ENCODE data around the gene ZNF106. TPM values are rescaled to one million over a fixed set of nuclear protein-coding genes. Genes with fewer than 3 reads are reported as not detected.

ZNF106 gene
- total RNA-seq, 2 donors from 2014 or later = 42.1 to 46.2 TPM

DNA sequence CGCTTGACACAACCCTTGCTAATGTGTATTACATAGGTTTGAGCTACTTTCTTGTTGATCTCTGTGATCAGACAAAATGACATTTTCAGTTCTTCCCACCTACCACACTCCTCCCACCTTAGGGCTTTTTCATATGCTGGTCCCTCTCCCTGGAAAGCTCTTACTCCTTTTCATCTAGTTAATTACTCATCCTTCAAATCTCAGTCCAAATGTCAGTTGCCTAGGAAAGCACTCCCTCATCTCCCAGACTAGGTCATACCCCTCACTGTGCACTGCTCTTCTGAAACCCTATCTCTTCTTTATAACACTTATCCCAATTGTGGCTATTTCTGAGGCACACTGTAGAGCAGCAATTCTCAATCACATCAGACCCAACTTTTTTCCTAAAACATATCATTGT is 7.3 kb downstream of the ZNF106 start:
- no peaks in the 10 kb centered on the region for H3K27me3 Mint-ChIP-seq (ENCODE audit: insufficient read depth)
- TF ChIP-seq, protein P1, sequence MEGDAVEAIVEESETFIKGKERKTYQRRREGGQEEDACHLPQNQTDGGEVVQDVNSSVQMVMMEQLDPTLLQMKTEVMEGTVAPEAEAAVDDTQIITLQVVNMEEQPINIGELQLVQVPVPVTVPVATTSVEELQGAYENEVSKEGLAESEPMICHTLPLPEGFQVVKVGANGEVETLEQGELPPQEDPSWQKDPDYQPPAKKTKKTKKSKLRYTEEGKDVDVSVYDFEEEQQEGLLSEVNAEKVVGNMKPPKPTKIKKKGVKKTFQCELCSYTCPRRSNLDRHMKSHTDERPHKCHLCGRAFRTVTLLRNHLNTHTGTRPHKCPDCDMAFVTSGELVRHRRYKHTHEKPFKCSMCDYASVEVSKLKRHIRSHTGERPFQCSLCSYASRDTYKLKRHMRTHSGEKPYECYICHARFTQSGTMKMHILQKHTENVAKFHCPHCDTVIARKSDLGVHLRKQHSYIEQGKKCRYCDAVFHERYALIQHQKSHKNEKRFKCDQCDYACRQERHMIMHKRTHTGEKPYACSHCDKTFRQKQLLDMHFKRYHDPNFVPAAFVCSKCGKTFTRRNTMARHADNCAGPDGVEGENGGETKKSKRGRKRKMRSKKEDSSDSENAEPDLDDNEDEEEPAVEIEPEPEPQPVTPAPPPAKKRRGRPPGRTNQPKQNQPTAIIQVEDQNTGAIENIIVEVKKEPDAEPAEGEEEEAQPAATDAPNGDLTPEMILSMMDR (conservative IDR thresholded peaks at IDR 0.05) = no peak
- peaks cover 5% of the 10 kb centered on the region for H3K36me3 Mint-ChIP-seq (ENCODE audit: low read depth)
- peak overlapping the region; percentile 8 for H3K27ac Mint-ChIP-seq
- Histone ChIP-seq H3K9me3 (ENCODE audit: control insufficient read depth, low read length) (peaks cover 4% of the 10 kb centered on the region), H3K4me3 (ENCODE audit: low read length) (no peak overlapping the region), H3K27me3 (ENCODE audit: control insufficient read depth, insufficient read depth, low read length, poor library complexity, severe bottlenecking) (no peaks in the 10 kb centered on the region), H3K4me1 (ENCODE audit: control insufficient read depth, insufficient read depth, low read length) (no peaks in the 10 kb centered on the region), H3K36me3 (ENCODE audit: control insufficient read depth, insufficient read depth, low read length) (peaks cover 3% of the 10 kb centered on the region), H3K27ac (ENCODE audit: low read depth, low read length) (no peak overlapping the region), H3K9ac (ENCODE audit: extremely low read depth, low read length, poor library complexity, severe bottlenecking) (no peak overlapping the region)
- H3K9me3 Mint-ChIP-seq = no peaks in the 10 kb centered on the region
- DNase-seq = no peak
- WGBS, 2 experiments (ENCODE audit: insufficient coverage in 1 of 2, insufficient read length in 1 of 2) = 100% methylated on average over 1 of the region's 1 CpG
- H3K4me3 Mint-ChIP-seq = no peak overlapping the region
- no peaks in the 10 kb centered on the region for H3K4me1 Mint-ChIP-seq

DNA sequence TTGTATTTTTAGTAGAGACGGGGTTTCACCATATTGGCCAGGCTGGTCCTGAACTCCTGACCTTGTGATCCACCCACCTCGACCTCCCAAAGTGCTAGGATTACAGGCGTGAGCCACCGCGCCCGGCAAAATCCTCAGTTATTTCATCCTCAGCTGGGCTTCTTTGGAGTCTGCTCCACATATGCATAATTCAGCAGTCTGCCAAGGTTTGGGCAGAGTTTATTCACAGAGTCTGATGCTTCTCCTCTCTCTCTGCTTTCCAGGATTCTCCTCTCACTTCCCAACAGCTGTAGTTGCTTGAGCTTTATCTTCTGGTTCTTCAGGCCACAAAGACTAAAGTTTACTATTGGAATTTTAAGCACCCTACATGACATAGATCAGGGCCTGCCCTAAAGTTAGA is 8.2 kb downstream of the ZNF106 start:
- H3K36me3 Mint-ChIP-seq (ENCODE audit: low read depth) = peaks cover 3% of the 10 kb centered on the region
- WGBS, 2 experiments (ENCODE audit: insufficient coverage in 1 of 2, insufficient read length in 1 of 2) = 89 to 96% methylated on average over 6 of the region's 6 CpGs
- Histone ChIP-seq H3K4me3 (ENCODE audit: low read length) (no peak overlapping the region), H3K27ac (ENCODE audit: low read depth, low read length) (no peak overlapping the region), H3K9me3 (ENCODE audit: control insufficient read depth, low read length) (peaks cover 4% of the 10 kb centered on the region), H3K9ac (ENCODE audit: extremely low read depth, low read length, poor library complexity, severe bottlenecking) (no peak overlapping the region), H3K36me3 (ENCODE audit: control insufficient read depth, insufficient read depth, low read length) (peaks cover 3% of the 10 kb centered on the region), H3K4me1 (ENCODE audit: control insufficient read depth, insufficient read depth, low read length) (no peaks in the 10 kb centered on the region), H3K27me3 (ENCODE audit: control insufficient read depth, insufficient read depth, low read length, poor library complexity, severe bottlenecking) (no peaks in the 10 kb centered on the region)
- no peaks in the 10 kb centered on the region for H3K9me3 Mint-ChIP-seq
- TF ChIP-seq, protein P1 (conservative IDR thresholded peaks at IDR 0.05) = no peak
- no peaks in the 10 kb centered on the region for H3K4me1 Mint-ChIP-seq
- H3K4me3 Mint-ChIP-seq = no peak overlapping the region
- DNase-seq = no peak
- H3K27me3 Mint-ChIP-seq (ENCODE audit: insufficient read depth) = no peaks in the 10 kb centered on the region
- no peak overlapping the region for H3K27ac Mint-ChIP-seq

DNA sequence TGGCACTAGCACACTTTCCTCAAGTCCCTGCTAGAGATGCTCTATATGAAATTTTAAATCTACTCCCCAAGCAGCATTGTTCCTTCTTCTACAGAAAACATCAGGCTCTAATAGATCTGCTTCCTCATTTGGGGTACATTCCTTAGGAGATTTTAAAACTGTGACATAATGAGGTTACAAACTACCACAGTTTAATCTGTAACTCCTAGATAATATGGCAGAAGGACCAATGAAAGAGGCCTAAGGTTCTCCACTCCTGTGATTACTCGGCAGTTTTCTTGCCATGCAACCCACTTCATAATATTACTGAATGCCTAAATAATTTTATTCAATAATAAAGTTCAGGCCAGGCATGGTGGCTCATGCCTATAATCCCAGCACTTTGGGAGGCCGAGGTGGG is 16.1 kb downstream of the ZNF106 start:
- no peaks in the 10 kb centered on the region for H3K9me3 ChIP-seq (ENCODE audit: control insufficient read depth, low read length)
- no peak overlapping the region for H3K9ac ChIP-seq (ENCODE audit: extremely low read depth, low read length, poor library complexity, severe bottlenecking)
- peaks cover 13% of the 10 kb centered on the region for H3K36me3 ChIP-seq (ENCODE audit: control insufficient read depth, insufficient read depth, low read length)
- Mint-ChIP-seq H3K36me3 (ENCODE audit: low read depth) (peaks cover 4% of the 10 kb centered on the region), H3K4me1 (no peaks in the 10 kb centered on the region), H3K9me3 (no peaks in the 10 kb centered on the region), H3K27me3 (ENCODE audit: insufficient read depth) (no peaks in the 10 kb centered on the region), H3K4me3 (no peak overlapping the region), H3K27ac (no peak overlapping the region)
- H3K4me3 ChIP-seq (ENCODE audit: low read length) = no peak overlapping the region
- WGBS, 2 experiments (ENCODE audit: insufficient coverage in 1 of 2, insufficient read length in 1 of 2) = 84 to 100% methylated on average over 1 to 2 of the region's 2 CpGs
- no peak overlapping the region for H3K27ac ChIP-seq (ENCODE audit: low read depth, low read length)
- DNase-seq = no peak
- H3K27me3 ChIP-seq (ENCODE audit: control insufficient read depth, insufficient read depth, low read length, poor library complexity, severe bottlenecking) = no peaks in the 10 kb centered on the region
- H3K4me1 ChIP-seq (ENCODE audit: control insufficient read depth, insufficient read depth, low read length) = no peaks in the 10 kb centered on the region
- TF ChIP-seq, protein P1 (conservative IDR thresholded peaks at IDR 0.05) = no peak

Data from endodermal cell (in vitro differentiated cells).